Mucosa of descending colon (tissue), 3 donors: ENCODE measurements around the gene GRPEL1. TPM values are rescaled to one million over a fixed set of nuclear protein-coding genes. Genes with fewer than 3 reads are reported as not detected.
A peak's percentile ranks its signal among the peaks of the same experiment; 100 is the strongest.

Experiments
- ATAC-seq: fragments of 200-7000 bp; cut with Tn5 transposase; one replicate; pipeline ENCODE4 v1.9.1; 2020; ENCODE audit warnings: mild to moderate bottlenecking, moderate library complexity
- DNase-seq, 3 donors: peaks; one replicate each; pipeline ENCODE4 v3.0.0-alpha.2; 2020
- H3K36me3 ChIP-seq: fragments of 200-600 bp; one replicate; pipeline ENCODE4 v1.8.0; 2021; ENCODE audit warnings: low read depth, mild to moderate bottlenecking
- H3K4me1 ChIP-seq: fragments of 200-600 bp; one replicate; pipeline ENCODE4 v1.8.0; 2021; ENCODE audit warnings: low read depth, mild to moderate bottlenecking
- H3K4me3 ChIP-seq: fragments of 200-600 bp; one replicate; pipeline ENCODE4 v1.8.0; 2021; ENCODE audit warnings: mild to moderate bottlenecking
- H3K9me3 ChIP-seq: fragments of 200-600 bp; one replicate; pipeline ENCODE4 v1.8.0; 2021; ENCODE audit warnings: mild to moderate bottlenecking
- CTCF ChIP-seq: fragments of 200-600 bp; IDR thresholded peaks from one replicate; pipeline ENCODE4 v1.8.0; 2022; ENCODE audit warnings: antibody characterized with exemption, mild to moderate bottlenecking
- intact Hi-C, 2 donors: fragments of 100-400 bp; cut with DNase I in 1 of 2; cut with micrococcal nuclease in 1 of 2; formaldehyde crosslinking; loops; one replicate each; pipeline versions ENCODE4 v1.11.0 to v1.11.1; 2022; cut with DNase I, micrococcal nuclease
- total RNA-seq, 3 donors: library from RNA; stranded (reverse); fragmentation: NEBNext Ultra II Directional in 2 of 3; extraction: Animal tissue kit (Norgen Biotek cat#: 25700) in 2 of 3; gene quantifications; one replicate each; pipeline versions ENCODE4 v1.2.1 to v1.2.4, GENCODE V29; 2021 to 2023
- donor health status: DM: no; HTN: no; CAD: no; lungs with moderate emphysema.
- donor health status: DM: no; HTN: no; CAD: no.
- donor health status: DM: no; HTN: yes; CAD: no.

GRPEL1 gene
- total RNA-seq, 3 donors from 2014 or later: 27.5 to 31.5 (median 28.4) TPM

GRCh38 chr4:7060346-7061150 lies 7.3 kb downstream of the GRPEL1 start:
- Histone ChIP-seq H3K36me3 (peaks cover 4% of the 10 kb centered on the region), H3K4me3 (no peak overlapping the region), H3K9me3 (no peaks in the 10 kb centered on the region), H3K4me1 (peaks cover 1% of the 10 kb centered on the region)
- no peak for ATAC-seq
- TF ChIP-seq CTCF: no peak
- DNase-seq: no peak
- intact Hi-C loops: no loop called here

- Histone ChIP-seq H3K36me3 (peaks cover 4% of the 10 kb centered on the region), H3K4me3 (no peak overlapping the region), H3K9me3 (no peaks in the 10 kb centered on the region), H3K4me1 (no peaks in the 10 kb centered on the region)
- TF ChIP-seq CTCF: no peak
- peak in 1 of 3 donors; percentile 19 for DNase-seq
- ATAC-seq: no peak
- intact Hi-C loops: no loop called here
These were observed 8.2 kb downstream of the GRPEL1 start for GRCh38 chr4:7059662-7060061.

- no peaks in the 10 kb centered on the region for H3K4me1 ChIP-seq
- H3K36me3 ChIP-seq: peaks cover 4% of the 10 kb centered on the region
- no peak for ATAC-seq
- H3K4me3 ChIP-seq: no peak overlapping the region
- no peak for TF ChIP-seq CTCF
- H3K9me3 ChIP-seq: no peaks in the 10 kb centered on the region
- no peak for DNase-seq
- intact Hi-C loops: no loop called here
These were observed 9.1 kb downstream of the GRPEL1 start for GRCh38 chr4:7058792-7059191.

GRCh38 chr4:7055990-7056325 lies 11.9 kb downstream of the GRPEL1 start:
- no peak for TF ChIP-seq CTCF
- H3K4me1 ChIP-seq: no peaks in the 10 kb centered on the region
- ATAC-seq (no peak), DNase-seq (no peak)
- no peaks in the 10 kb centered on the region for H3K9me3 ChIP-seq
- H3K36me3 ChIP-seq: peaks cover 4% of the 10 kb centered on the region
- intact Hi-C loops: no loop called here
- no peak overlapping the region for H3K4me3 ChIP-seq

GRCh38 chr4:7055111-7055989 lies 12.5 kb downstream of the GRPEL1 start:
- DNase-seq: peak in 1 of 3 donors; percentile 19
- no peak for ATAC-seq
- Histone ChIP-seq H3K36me3 (peaks cover 4% of the 10 kb centered on the region), H3K4me1 (no peaks in the 10 kb centered on the region), H3K9me3 (no peaks in the 10 kb centered on the region), H3K4me3 (no peak overlapping the region)
- intact Hi-C loops: no loop called here
- TF ChIP-seq CTCF: no peak
